Upper lobe of left lung (tissue), 6 donors: ENCODE results near the gene PRDM8. TPM values are rescaled to one million over a fixed set of nuclear protein-coding genes. Genes with fewer than 3 reads are reported as not detected.

Experiments
- ATAC-seq, 2 donors: fragments of 200-7000 bp; cut with Tn5 transposase; one replicate each; pipeline ENCODE4 v1.9.1; 2022; ENCODE audit warnings: mild to moderate bottlenecking in 2 of 2, moderate library complexity in 2 of 2; ENCODE audit not compliant: low FRiP score in 2 of 2
- DNase-seq, 2 donors: peaks; one replicate each; pipeline ENCODE4 v3.0.0-alpha.2; 2019 to 2020
- H3K27ac ChIP-seq, 4 donors: fragments of 200-600 bp; sonication (generic); one replicate each; pipeline ENCODE4 v1.5.1; 2016 to 2019
- H3K27me3 ChIP-seq, 4 donors: fragments of 200-600 bp; sonication (generic); one replicate each; pipeline ENCODE4 v1.5.1; 2017 to 2019
- H3K36me3 ChIP-seq, 4 donors: fragments of 200-600 bp; sonication (generic); one replicate each; pipeline ENCODE4 v1.5.1; 2016 to 2019
- H3K4me1 ChIP-seq, 4 donors: fragments of 200-600 bp; sonication (generic); one replicate each; pipeline ENCODE4 v1.5.1; 2018 to 2019
- H3K4me3 ChIP-seq, 4 donors: fragments of 200-600 bp; sonication (generic); one replicate each; pipeline ENCODE4 v1.5.1; 2017 to 2019; ENCODE audit warnings: mild to moderate bottlenecking in 2 of 4, moderate library complexity in 1 of 4
- H3K9me3 ChIP-seq, 4 donors: fragments of 200-600 bp; sonication (generic); one replicate each; pipeline ENCODE4 v1.5.1; 2018 to 2019
- EP300 ChIP-seq, 4 donors: sonication (generic); formaldehyde crosslinking; IDR thresholded peaks; one replicate each; pipeline ENCODE4 v1.5.1; 2017; ENCODE audit warnings: antibody characterized with exemption in 4 of 4, control low read depth in 2 of 4
- POLR2A ChIP-seq, 4 donors: fragments of 450-650 bp; IDR thresholded peaks; one replicate each; pipeline ENCODE4 v1.5.1; 2016 to 2017; ENCODE audit warnings: antibody characterized with exemption in 4 of 4, mild to moderate bottlenecking in 2 of 4
- POLR2AphosphoS5 ChIP-seq, 2 donors: sonication (generic); formaldehyde crosslinking; IDR thresholded peaks; one replicate each; pipeline ENCODE4 v1.5.1; 2017; ENCODE audit warnings: antibody characterized with exemption in 2 of 2
- WGBS, 2 donors: methylation state at CpG; one replicate each; pipeline ENCODE4 v1.1.5; 2017 to 2018; 5-methylcytosine and 5-hydroxymethylcytosine counted together
- total RNA-seq, 6 donors: library from RNA; depleted of rRNA in 4 of 6; stranded (reverse); fragments of >200 nt in 4 of 6; gene quantifications; one replicate each; pipeline versions ENCODE4 v1.1.0 to v1.2.1, GENCODE V29; 2016 to 2021
- TF ChIP-seq, protein P1 (sequence below), 6 experiments: fragments of 450-650 bp in 4 of 6; fragments of 200-600 bp in 2 of 6; sonication (generic) in 2 of 6; IDR thresholded peaks; one replicate each; pipeline ENCODE4 v1.5.1; 2016 to 2019; ENCODE audit warnings: antibody characterized with exemption in 6 of 6
- donor health status: DM: no; HTN: no; CAD: no; lungs with moderate emphysema.
- donor health status: DM: no; HTN: yes; CAD: no; lungs with severe emphysema.

Gene PRDM8
- total RNA-seq, 6 donors from 2014 or later: 0.11 to 3.3 (median 1.9) TPM

GRCh38 chr4:80219301-80220025, 22.2 kb downstream of the PRDM8 start:
- Histone ChIP-seq H3K9me3 (no peaks in the 10 kb centered on the region), H3K27me3 (no peaks in the 10 kb centered on the region)

DNA sequence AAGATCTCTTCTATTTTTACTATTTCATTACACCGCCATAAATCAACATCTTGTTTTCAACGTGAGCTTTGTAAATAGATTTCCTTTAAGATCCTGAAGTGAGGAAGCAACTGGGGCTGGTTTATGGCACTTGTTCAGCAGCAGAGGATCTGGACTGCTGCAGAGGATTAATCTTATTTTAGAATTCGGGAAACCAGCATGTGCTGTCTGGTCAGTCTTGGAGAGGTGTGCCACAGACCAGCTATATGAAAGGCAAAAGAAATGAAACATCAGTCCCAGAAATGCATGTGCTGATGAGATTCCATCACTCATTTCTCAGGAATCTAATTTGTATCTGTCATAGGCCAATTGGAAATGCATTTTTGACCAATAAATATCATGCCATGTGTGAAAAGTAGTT, 23.4 kb downstream of the PRDM8 start:
- TF ChIP-seq POLR2AphosphoS5 (IDR thresholded peaks at IDR 0.05): no peak
- no peak for TF ChIP-seq EP300 (IDR thresholded peaks at IDR 0.05)
- TF ChIP-seq, protein P1, sequence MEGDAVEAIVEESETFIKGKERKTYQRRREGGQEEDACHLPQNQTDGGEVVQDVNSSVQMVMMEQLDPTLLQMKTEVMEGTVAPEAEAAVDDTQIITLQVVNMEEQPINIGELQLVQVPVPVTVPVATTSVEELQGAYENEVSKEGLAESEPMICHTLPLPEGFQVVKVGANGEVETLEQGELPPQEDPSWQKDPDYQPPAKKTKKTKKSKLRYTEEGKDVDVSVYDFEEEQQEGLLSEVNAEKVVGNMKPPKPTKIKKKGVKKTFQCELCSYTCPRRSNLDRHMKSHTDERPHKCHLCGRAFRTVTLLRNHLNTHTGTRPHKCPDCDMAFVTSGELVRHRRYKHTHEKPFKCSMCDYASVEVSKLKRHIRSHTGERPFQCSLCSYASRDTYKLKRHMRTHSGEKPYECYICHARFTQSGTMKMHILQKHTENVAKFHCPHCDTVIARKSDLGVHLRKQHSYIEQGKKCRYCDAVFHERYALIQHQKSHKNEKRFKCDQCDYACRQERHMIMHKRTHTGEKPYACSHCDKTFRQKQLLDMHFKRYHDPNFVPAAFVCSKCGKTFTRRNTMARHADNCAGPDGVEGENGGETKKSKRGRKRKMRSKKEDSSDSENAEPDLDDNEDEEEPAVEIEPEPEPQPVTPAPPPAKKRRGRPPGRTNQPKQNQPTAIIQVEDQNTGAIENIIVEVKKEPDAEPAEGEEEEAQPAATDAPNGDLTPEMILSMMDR (IDR thresholded peaks at IDR 0.05): no peak
- no peak for TF ChIP-seq POLR2A (IDR thresholded peaks at IDR 0.05)
- no peak for ATAC-seq
- Histone ChIP-seq H3K36me3 (no peaks in the 10 kb centered on the region), H3K9me3 (no peaks in the 10 kb centered on the region), H3K4me1 (no peaks in the 10 kb centered on the region), H3K27ac (no peak overlapping the region), H3K4me3 (no peak overlapping the region), H3K27me3 (no peaks in the 10 kb centered on the region)
- 29 to 32% methylated on average over 3 of the region's 3 CpGs for WGBS, 2 donors
- no peak for DNase-seq

More at GRCh38 chr4:80219301-80220025, 22.2 kb downstream of the PRDM8 start:
- no peak overlapping the region for H3K27ac ChIP-seq
- 43 to 52% methylated on average over 5 of the region's 5 CpGs for WGBS, 2 donors
- no peaks in the 10 kb centered on the region for H3K4me1 ChIP-seq
- DNase-seq (no peak), ATAC-seq (no peak)
- TF ChIP-seq EP300 (IDR thresholded peaks at IDR 0.05): no peak
- TF ChIP-seq, protein P1 (IDR thresholded peaks at IDR 0.05): no peak
- TF ChIP-seq POLR2AphosphoS5 (IDR thresholded peaks at IDR 0.05): no peak
- TF ChIP-seq POLR2A (IDR thresholded peaks at IDR 0.05): no peak
- H3K4me3 ChIP-seq: no peak overlapping the region
- H3K36me3 ChIP-seq: no peaks in the 10 kb centered on the region

- DNase-seq (no peak), ATAC-seq (no peak)
- no peaks in the 10 kb centered on the region for H3K27me3 ChIP-seq
- no peak overlapping the region for H3K4me3 ChIP-seq
- no peaks in the 10 kb centered on the region for H3K36me3 ChIP-seq
- TF ChIP-seq EP300 (IDR thresholded peaks at IDR 0.05) (no peak), POLR2AphosphoS5 (IDR thresholded peaks at IDR 0.05) (no peak), POLR2A (IDR thresholded peaks at IDR 0.05) (no peak)
- TF ChIP-seq, protein P1 (IDR thresholded peaks at IDR 0.05): no peak
- H3K4me1 ChIP-seq: no peaks in the 10 kb centered on the region
- no peak overlapping the region for H3K27ac ChIP-seq
- H3K9me3 ChIP-seq: no peaks in the 10 kb centered on the region
These were observed 23.9 kb downstream of the PRDM8 start for GRCh38 chr4:80221161-80221560.

DNA sequence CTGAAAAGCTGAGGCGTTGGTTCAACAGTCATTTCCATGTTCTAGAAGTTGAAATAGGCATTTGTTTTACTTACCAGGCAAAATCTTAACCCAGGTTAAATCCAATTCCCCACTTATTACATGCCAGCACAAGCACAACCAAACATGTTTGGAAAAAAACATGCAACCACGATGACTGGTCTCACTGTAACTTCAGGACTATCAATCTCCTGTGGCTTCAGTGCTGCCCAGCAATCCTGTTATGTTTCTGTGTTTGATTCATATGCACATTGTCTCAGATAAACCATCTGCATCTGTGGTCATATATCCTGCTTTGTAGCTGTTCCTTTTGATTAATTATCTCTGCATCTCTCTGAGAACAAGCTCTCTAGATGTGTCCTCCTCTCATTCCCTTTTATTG, 28.3 kb downstream of the PRDM8 start:
- DNase-seq (no peak), ATAC-seq (no peak)
- Histone ChIP-seq H3K36me3 (no peaks in the 10 kb centered on the region), H3K27ac (no peak overlapping the region), H3K4me3 (no peak overlapping the region), H3K9me3 (no peaks in the 10 kb centered on the region), H3K4me1 (no peaks in the 10 kb centered on the region), H3K27me3 (no peaks in the 10 kb centered on the region)
- 49 to 73% methylated on average over 2 of the region's 2 CpGs for WGBS, 2 donors
- TF ChIP-seq EP300 (IDR thresholded peaks at IDR 0.05): no peak
- TF ChIP-seq POLR2A (IDR thresholded peaks at IDR 0.05): no peak
- TF ChIP-seq POLR2AphosphoS5 (IDR thresholded peaks at IDR 0.05): no peak
- TF ChIP-seq, protein P1 (IDR thresholded peaks at IDR 0.05): no peak

- Histone ChIP-seq H3K9me3 (no peaks in the 10 kb centered on the region), H3K27ac (no peak overlapping the region), H3K4me1 (no peaks in the 10 kb centered on the region), H3K4me3 (no peak overlapping the region), H3K27me3 (no peaks in the 10 kb centered on the region), H3K36me3 (no peaks in the 10 kb centered on the region)
- 36 to 46% methylated on average over 2 of the region's 2 CpGs for WGBS, 2 donors
- TF ChIP-seq, protein P1 (IDR thresholded peaks at IDR 0.05): no peak
- no peak for TF ChIP-seq POLR2A (IDR thresholded peaks at IDR 0.05)
- no peak for TF ChIP-seq EP300 (IDR thresholded peaks at IDR 0.05)
- no peak for TF ChIP-seq POLR2AphosphoS5 (IDR thresholded peaks at IDR 0.05)
- ATAC-seq (no peak), DNase-seq (no peak)
These were observed 28.8 kb downstream of the PRDM8 start for GRCh38 chr4:80226094-80226493.
